ENCODE data around the gene HRH3.

Gene HRH3

GRCh38 chr20:62197801-62198200, 22.3 kb downstream of the HRH3 start:
- no peak for DNase-seq

GRCh38 chr20:62197311-62197710, 22.8 kb downstream of the HRH3 start:
- no peak for DNase-seq

- no peak for DNase-seq
Measured at GRCh38 chr20:62196286-62196685, 23.8 kb downstream of the HRH3 start.

GRCh38 chr20:62195736-62196135, 24.3 kb downstream of the HRH3 start:
- DNase-seq, result no peak

GRCh38 chr20:62195075-62195405, 25.0 kb downstream of the HRH3 start:
- no peak for DNase-seq

GRCh38 chr20:62193079-62194025, 26.7 kb downstream of the HRH3 start:
- DNase-seq, result peak in 1 of 14 donors; percentile 50

- DNase-seq, result peak in 1 of 14 donors; percentile 20
Measured at GRCh38 chr20:62192635-62193034, 27.4 kb downstream of the HRH3 start.

- no peak for DNase-seq
Measured at GRCh38 chr20:62191781-62192559, 28.1 kb downstream of the HRH3 start.

- no peak for DNase-seq
Measured at GRCh38 chr20:62190639-62191411, 29.3 kb downstream of the HRH3 start.

- DNase-seq, result no peak
Measured at GRCh38 chr20:62186887-62187866, 32.9 kb downstream of the HRH3 start.

- DNase-seq, result no peak
Measured at GRCh38 chr20:62186096-62186426, 34.0 kb downstream of the HRH3 start.

- no peak for DNase-seq
Measured at GRCh38 chr20:62183426-62184142, 36.5 kb downstream of the HRH3 start.

- DNase-seq, result peak; percentile 54 to 96 (median 88)
Measured at GRCh38 chr20:62182469-62183425, 37.3 kb downstream of the HRH3 start, which contains the start of gene MTG2. MTG2 (plus strand) TSS chr20:62183028; CDS start chr20:62193421, 10,393 bp downstream.

GRCh38 chr20:62181808-62182207, 38.3 kb downstream of the HRH3 start:
- no peak for DNase-seq

- DNase-seq, result no peak
Measured at GRCh38 chr20:62179162-62179504, 40.9 kb downstream of the HRH3 start.

- DNase-seq, result peak in 2 of 14 donors; percentile 29 to 91
Measured at GRCh38 chr20:62178316-62179161, 41.5 kb downstream of the HRH3 start.

GRCh38 chr20:62177307-62177706, 42.8 kb downstream of the HRH3 start:
- no peak for DNase-seq

GRCh38 chr20:62176866-62177265, 43.2 kb downstream of the HRH3 start:
- no peak for DNase-seq

- no peak for DNase-seq
Measured at GRCh38 chr20:62175711-62176110, 44.4 kb downstream of the HRH3 start.

All from C1 segment of cervical spinal cord (tissue), 14 donors.